Ascending aorta (tissue), 2 donors: ENCODE data around the gene CAMK4. TPM values are rescaled to one million over a fixed set of nuclear protein-coding genes. Genes with fewer than 3 reads are reported as not detected.

ENCODE experiments used
- DNase-seq, 2 donors: peaks; one replicate each; pipeline ENCODE4 v3.0.0-alpha.2; 2019; ENCODE audit warnings: low spot score in 2 of 2
- H3K27ac ChIP-seq, 2 donors: fragments of 200-600 bp; sonication (generic); one replicate each; pipeline ENCODE4 v1.5.1; 2016 to 2017; ENCODE audit warnings: mild to moderate bottlenecking in 1 of 2
- H3K27me3 ChIP-seq: fragments of 200-600 bp; sonication (generic); one replicate; pipeline ENCODE4 v1.5.1; 2017
- H3K36me3 ChIP-seq, 2 donors: fragments of 200-600 bp; sonication (generic); one replicate each; pipeline ENCODE4 v1.5.1; 2016
- H3K4me1 ChIP-seq, 2 donors: fragments of 200-600 bp; sonication (generic); one replicate each; pipeline ENCODE4 v1.5.1; 2016 to 2017; ENCODE audit warnings: mild to moderate bottlenecking in 1 of 2
- H3K4me3 ChIP-seq, 2 donors: fragments of 200-600 bp; sonication (generic); one replicate each; pipeline ENCODE4 v1.5.1; 2016 to 2017; ENCODE audit warnings: mild to moderate bottlenecking in 1 of 2
- H3K9me3 ChIP-seq, 2 donors: fragments of 200-600 bp; sonication (generic); one replicate each; pipeline ENCODE4 v1.5.1; 2016
- intact Hi-C: fragments of 100-400 bp; cut with DNase I; formaldehyde crosslinking; loops from one replicate; pipeline ENCODE4 v1.15.1; 2023
- total RNA-seq: library from RNA; depleted of rRNA; stranded (reverse); fragments of >200 nt; gene quantifications from one replicate; pipeline ENCODE4 v1.1.0, GENCODE V29; 2016
- TF ChIP-seq, protein P1 (sequence below), 3 experiments: fragments of 200-600 bp in 2 of 3; fragments of 450-650 bp in 1 of 3; sonication (generic) in 2 of 3; IDR thresholded peaks; one replicate each; pipeline ENCODE4 v1.5.1; 2016 to 2019; ENCODE audit warnings: antibody characterized with exemption in 3 of 3, mild to moderate bottlenecking in 1 of 3, moderate library complexity in 1 of 3

Gene CAMK4
- total RNA-seq, 1 donor from 2014 or later: under 0.01 TPM

DNA sequence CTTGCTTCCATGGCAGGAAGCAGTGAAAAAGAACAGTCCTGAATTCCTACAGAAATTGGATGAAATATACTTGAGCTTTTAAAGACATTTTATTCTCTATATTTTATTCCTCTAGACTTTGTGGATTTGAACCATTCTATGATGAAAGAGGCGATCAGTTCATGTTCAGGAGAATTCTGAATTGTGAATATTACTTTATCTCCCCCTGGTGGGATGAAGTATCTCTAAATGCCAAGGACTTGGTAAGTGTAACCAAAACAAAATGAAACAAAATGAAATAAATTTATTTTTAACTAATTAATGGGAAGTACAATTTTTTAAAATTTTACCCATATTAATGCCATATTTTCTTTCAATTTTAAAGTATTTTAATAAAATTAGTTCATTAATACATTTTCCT lies 254.1 kb downstream of the CAMK4 start:
- Histone ChIP-seq H3K4me1 (no peaks in the 10 kb centered on the region), H3K9me3 (no peaks in the 10 kb centered on the region), H3K4me3 (no peak overlapping the region), H3K36me3 (no peaks in the 10 kb centered on the region), H3K27ac (no peak overlapping the region), H3K27me3 (no peaks in the 10 kb centered on the region)
- TF ChIP-seq, protein P1, sequence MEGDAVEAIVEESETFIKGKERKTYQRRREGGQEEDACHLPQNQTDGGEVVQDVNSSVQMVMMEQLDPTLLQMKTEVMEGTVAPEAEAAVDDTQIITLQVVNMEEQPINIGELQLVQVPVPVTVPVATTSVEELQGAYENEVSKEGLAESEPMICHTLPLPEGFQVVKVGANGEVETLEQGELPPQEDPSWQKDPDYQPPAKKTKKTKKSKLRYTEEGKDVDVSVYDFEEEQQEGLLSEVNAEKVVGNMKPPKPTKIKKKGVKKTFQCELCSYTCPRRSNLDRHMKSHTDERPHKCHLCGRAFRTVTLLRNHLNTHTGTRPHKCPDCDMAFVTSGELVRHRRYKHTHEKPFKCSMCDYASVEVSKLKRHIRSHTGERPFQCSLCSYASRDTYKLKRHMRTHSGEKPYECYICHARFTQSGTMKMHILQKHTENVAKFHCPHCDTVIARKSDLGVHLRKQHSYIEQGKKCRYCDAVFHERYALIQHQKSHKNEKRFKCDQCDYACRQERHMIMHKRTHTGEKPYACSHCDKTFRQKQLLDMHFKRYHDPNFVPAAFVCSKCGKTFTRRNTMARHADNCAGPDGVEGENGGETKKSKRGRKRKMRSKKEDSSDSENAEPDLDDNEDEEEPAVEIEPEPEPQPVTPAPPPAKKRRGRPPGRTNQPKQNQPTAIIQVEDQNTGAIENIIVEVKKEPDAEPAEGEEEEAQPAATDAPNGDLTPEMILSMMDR (IDR thresholded peaks at IDR 0.05): no peak
- no peak for DNase-seq
- intact Hi-C loops: no loop called here

DNA sequence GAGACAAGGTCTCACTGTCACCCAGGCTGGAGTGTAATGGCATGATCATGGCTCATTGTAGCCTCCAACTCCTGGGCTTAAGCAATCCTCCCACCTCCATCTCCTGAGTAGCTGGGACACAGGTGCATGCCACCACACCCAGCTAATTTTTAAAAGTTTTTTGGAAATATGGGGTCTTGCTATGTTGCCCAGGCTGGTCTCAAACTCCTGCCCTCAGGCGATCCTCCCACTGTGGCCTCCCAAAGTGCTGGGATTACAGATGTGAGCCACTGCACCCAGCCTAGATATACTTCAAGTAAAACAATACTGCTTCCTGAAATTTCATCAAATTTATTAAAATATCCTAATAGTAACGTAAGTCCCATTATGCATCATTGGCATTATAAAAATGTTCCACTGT lies 254.7 kb downstream of the CAMK4 start:
- H3K27ac ChIP-seq: no peak overlapping the region
- no peaks in the 10 kb centered on the region for H3K36me3 ChIP-seq
- H3K9me3 ChIP-seq: no peaks in the 10 kb centered on the region
- no peak for DNase-seq
- no peaks in the 10 kb centered on the region for H3K4me1 ChIP-seq
- intact Hi-C loops: no loop called here
- no peak overlapping the region for H3K4me3 ChIP-seq
- H3K27me3 ChIP-seq: no peaks in the 10 kb centered on the region
- TF ChIP-seq, protein P1 (IDR thresholded peaks at IDR 0.05): no peak

DNA sequence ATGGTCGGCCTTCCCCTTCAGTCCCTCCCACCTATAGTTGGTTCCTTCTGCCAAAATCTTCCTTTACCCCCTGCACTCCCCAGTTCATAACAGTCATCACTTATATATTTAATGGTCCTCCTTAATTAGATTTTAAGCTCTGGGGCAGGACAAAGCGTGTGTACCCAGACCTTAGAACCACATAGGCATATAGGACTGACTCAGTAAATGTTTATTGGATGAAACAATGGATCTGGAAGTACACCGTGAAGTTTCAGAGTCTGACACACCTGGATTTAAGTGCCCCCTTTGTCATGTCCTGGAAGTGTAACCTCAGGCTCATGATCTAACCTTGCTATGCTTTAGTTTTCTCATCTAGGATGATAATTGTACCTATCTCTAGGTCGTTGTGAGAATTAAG lies 256.2 kb downstream of the CAMK4 start:
- no peaks in the 10 kb centered on the region for H3K4me1 ChIP-seq
- TF ChIP-seq, protein P1 (IDR thresholded peaks at IDR 0.05): no peak
- no peak overlapping the region for H3K4me3 ChIP-seq
- H3K27ac ChIP-seq: no peak overlapping the region
- no peaks in the 10 kb centered on the region for H3K27me3 ChIP-seq
- H3K9me3 ChIP-seq: no peaks in the 10 kb centered on the region
- no peak for DNase-seq
- intact Hi-C loops: no loop called here
- H3K36me3 ChIP-seq: no peaks in the 10 kb centered on the region

DNA sequence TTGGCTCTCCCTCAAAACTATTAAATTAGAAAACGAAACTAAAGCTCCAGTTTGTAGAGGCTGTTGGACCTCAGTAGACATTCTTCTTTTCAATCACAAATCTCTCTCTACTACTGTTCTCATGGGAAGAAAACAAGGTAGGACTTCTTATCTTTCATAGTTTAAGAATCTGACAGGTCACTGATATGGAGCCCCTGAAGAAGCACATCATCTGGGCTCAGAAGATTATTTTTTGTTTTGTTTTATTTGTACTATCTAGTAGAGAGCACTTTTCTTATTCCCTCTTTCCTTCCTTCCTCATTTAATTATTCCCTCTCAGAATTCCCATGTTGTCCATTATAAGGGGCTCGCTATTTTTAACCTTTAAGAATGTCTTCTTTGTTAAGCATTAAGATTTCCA lies 261.9 kb downstream of the CAMK4 start:
- Histone ChIP-seq H3K9me3 (no peaks in the 10 kb centered on the region), H3K4me1 (no peaks in the 10 kb centered on the region), H3K27me3 (no peaks in the 10 kb centered on the region), H3K27ac (no peak overlapping the region), H3K4me3 (no peak overlapping the region), H3K36me3 (no peaks in the 10 kb centered on the region)
- TF ChIP-seq, protein P1 (IDR thresholded peaks at IDR 0.05): no peak
- intact Hi-C loops: no loop called here
- DNase-seq: no peak

DNA sequence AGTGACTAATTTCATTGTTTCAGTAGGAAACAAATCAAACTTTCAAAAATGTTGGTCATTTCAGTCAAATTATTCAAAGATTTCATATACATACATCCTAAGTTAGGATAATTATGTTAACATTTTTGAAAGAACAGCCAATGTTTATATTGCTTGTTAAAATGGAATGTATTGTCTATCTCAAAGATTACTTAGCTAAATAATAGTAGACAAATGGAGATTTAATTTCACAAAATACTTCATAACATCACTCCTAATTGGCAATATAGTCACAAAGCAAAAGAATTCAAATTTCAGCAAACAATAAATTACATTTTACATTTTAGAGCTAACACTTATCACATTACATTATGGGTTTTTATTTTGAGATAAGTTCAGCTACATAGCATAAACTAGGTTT lies 262.7 kb downstream of the CAMK4 start:
- Histone ChIP-seq H3K4me3 (no peak overlapping the region), H3K36me3 (no peaks in the 10 kb centered on the region), H3K27me3 (no peaks in the 10 kb centered on the region), H3K27ac (no peak overlapping the region), H3K4me1 (no peaks in the 10 kb centered on the region), H3K9me3 (no peaks in the 10 kb centered on the region)
- TF ChIP-seq, protein P1 (IDR thresholded peaks at IDR 0.05): no peak
- DNase-seq: no peak
- intact Hi-C loops: no loop called here

DNA sequence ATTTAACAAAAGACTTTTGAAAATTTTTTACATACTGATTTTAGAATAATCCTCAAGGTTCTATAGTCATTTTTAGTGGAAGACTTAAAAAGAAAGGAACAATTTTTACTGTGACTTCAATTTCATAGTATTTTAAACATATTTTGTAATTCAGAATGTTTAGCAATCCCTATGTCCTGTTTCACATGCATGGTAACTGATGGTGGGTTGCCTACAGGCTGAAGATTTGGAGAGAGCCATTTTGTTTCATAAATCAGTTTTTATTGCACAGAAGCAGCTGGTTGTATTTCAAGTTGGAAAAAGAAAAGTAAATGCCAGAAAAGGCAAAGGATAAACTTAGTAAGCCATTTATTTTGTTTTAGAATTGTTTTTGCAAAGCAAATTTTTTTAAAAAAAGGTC lies 264.2 kb downstream of the CAMK4 start:
- TF ChIP-seq, protein P1 (IDR thresholded peaks at IDR 0.05): no peak
- no peaks in the 10 kb centered on the region for H3K9me3 ChIP-seq
- no peaks in the 10 kb centered on the region for H3K27me3 ChIP-seq
- H3K27ac ChIP-seq: no peak overlapping the region
- no peak overlapping the region for H3K4me3 ChIP-seq
- H3K36me3 ChIP-seq: no peaks in the 10 kb centered on the region
- DNase-seq: no peak
- H3K4me1 ChIP-seq: no peaks in the 10 kb centered on the region
- intact Hi-C loops: no loop called here
